ENCODE measurements around the gene TTC7B.

DNA sequence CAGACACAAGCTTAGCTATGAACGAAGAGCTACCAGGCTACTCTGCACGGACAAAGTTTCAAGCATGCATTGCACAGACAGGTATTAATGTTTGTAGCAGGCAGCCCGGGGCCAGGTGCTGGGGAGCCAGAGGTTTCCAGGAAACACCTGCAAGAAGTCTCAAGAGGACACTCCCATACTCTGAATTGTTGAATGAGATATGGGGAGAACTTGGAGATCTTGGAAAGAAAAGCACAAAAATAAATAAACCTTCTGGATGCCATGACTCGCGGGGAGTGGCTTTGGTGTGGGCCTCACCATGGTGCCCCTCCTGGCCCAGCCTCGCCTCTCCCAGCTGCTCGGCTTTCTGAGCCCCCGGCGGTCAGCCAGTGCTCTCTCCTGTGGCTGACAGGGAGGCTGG lies 186.8 kb downstream of the TTC7B start:
- TF ChIP-seq, protein P1, sequence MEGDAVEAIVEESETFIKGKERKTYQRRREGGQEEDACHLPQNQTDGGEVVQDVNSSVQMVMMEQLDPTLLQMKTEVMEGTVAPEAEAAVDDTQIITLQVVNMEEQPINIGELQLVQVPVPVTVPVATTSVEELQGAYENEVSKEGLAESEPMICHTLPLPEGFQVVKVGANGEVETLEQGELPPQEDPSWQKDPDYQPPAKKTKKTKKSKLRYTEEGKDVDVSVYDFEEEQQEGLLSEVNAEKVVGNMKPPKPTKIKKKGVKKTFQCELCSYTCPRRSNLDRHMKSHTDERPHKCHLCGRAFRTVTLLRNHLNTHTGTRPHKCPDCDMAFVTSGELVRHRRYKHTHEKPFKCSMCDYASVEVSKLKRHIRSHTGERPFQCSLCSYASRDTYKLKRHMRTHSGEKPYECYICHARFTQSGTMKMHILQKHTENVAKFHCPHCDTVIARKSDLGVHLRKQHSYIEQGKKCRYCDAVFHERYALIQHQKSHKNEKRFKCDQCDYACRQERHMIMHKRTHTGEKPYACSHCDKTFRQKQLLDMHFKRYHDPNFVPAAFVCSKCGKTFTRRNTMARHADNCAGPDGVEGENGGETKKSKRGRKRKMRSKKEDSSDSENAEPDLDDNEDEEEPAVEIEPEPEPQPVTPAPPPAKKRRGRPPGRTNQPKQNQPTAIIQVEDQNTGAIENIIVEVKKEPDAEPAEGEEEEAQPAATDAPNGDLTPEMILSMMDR (IDR thresholded peaks at IDR 0.05), result no peak
- TF ChIP-seq EZH2 (IDR thresholded peaks at IDR 0.05; ENCODE audit: borderline replicate concordance, insufficient read depth, low read depth, low read length, poor library complexity, severe bottlenecking), result no peak
